Measurements from ENCODE around the gene CHML.

Gene CHML

GRCh38 chr1:241646201-241646600 lies 6.0 kb upstream of the CHML start:
- DNase-seq (ENCODE audit: low read depth), result no peak

- peak; percentile 41 for DNase-seq (ENCODE audit: low read depth)
Observed at GRCh38 chr1:241645199-241645598, 5.0 kb upstream of the CHML start.

GRCh38 chr1:241644259-241644658 lies 4.1 kb upstream of the CHML start:
- DNase-seq (ENCODE audit: low read depth), result no peak

GRCh38 chr1:241642593-241642944 lies 2.4 kb upstream of the CHML start:
- DNase-seq (ENCODE audit: low read depth), result no peak

- peak; percentile 87 for DNase-seq (ENCODE audit: low read depth)
Observed at GRCh38 chr1:241641773-241642592, 1.8 kb upstream of the CHML start.

- DNase-seq (ENCODE audit: low read depth), result peak; percentile 18
Observed at GRCh38 chr1:241640867-241641622, 876 bp upstream of the CHML start.

- DNase-seq (ENCODE audit: low read depth), result peak; percentile 31
Observed at GRCh38 chr1:241639623-241640148, 483 bp downstream of the CHML start.

- no peak for DNase-seq (ENCODE audit: low read depth)
Observed at GRCh38 chr1:241638909-241639622, 1.1 kb downstream of the CHML start.

GRCh38 chr1:241638099-241638682 lies 2.0 kb downstream of the CHML start:
- no peak for DNase-seq (ENCODE audit: low read depth)

GRCh38 chr1:241637604-241638003 lies 2.6 kb downstream of the CHML start:
- DNase-seq (ENCODE audit: low read depth), result peak; percentile 33

- no peak for DNase-seq (ENCODE audit: low read depth)
Observed at GRCh38 chr1:241637046-241637590, 3.1 kb downstream of the CHML start.

GRCh38 chr1:241636291-241636690 lies 3.9 kb downstream of the CHML start:
- DNase-seq (ENCODE audit: low read depth), result no peak

GRCh38 chr1:241635556-241636152 lies 4.5 kb downstream of the CHML start:
- no peak for DNase-seq (ENCODE audit: low read depth)

- no peak for DNase-seq (ENCODE audit: low read depth)
Observed at GRCh38 chr1:241632987-241633386, 7.2 kb downstream of the CHML start.

GRCh38 chr1:241631674-241632073 lies 8.5 kb downstream of the CHML start:
- DNase-seq (ENCODE audit: low read depth), result no peak

- DNase-seq (ENCODE audit: low read depth), result no peak
Observed at GRCh38 chr1:241630899-241631298, 9.3 kb downstream of the CHML start.

- DNase-seq (ENCODE audit: low read depth), result no peak
Observed at GRCh38 chr1:241630476-241630875, 9.7 kb downstream of the CHML start.

- DNase-seq (ENCODE audit: low read depth), result no peak
Observed at GRCh38 chr1:241630005-241630404, 10.2 kb downstream of the CHML start.

GRCh38 chr1:241627453-241628259 lies 12.5 kb downstream of the CHML start:
- DNase-seq (ENCODE audit: low read depth), result peak; percentile 52

- no peak for DNase-seq (ENCODE audit: low read depth)
Observed at GRCh38 chr1:241624935-241625334, 15.2 kb downstream of the CHML start.

- DNase-seq (ENCODE audit: low read depth), result no peak
Observed at GRCh38 chr1:241622669-241623068, 17.5 kb downstream of the CHML start.
